ENCODE data around the gene CFI. TPM values are rescaled to one million over a fixed set of nuclear protein-coding genes. Genes with fewer than 3 reads are reported as not detected.
A peak's percentile ranks its signal among the peaks of the same experiment; 100 is the strongest.

Gene CFI
- total RNA-seq, 1 experiment from 2014 or later: not detected

- DNase-seq (ENCODE audit: extremely low read depth, low read depth): no peak
These were observed 66.0 kb downstream of the CFI start for GRCh38 chr4:109735566-109736365.

GRCh38 chr4:109733728-109734127 lies 68.1 kb downstream of the CFI start:
- no peak for DNase-seq (ENCODE audit: extremely low read depth, low read depth)

GRCh38 chr4:109730619-109731545 lies 70.9 kb downstream of the CFI start:
- no peak for DNase-seq (ENCODE audit: extremely low read depth, low read depth)

GRCh38 chr4:109729718-109730618 lies 71.8 kb downstream of the CFI start, which contains the start of gene PLA2G12A:
Gene PLA2G12A (minus strand): TSS chr4:109730070. CDS start chr4:109729809, 261 bp downstream.
- peak; percentile 31 for DNase-seq (ENCODE audit: extremely low read depth, low read depth)

GRCh38 chr4:109729117-109729717 lies 72.6 kb downstream of the CFI start:
- peak; percentile 9 for DNase-seq (ENCODE audit: extremely low read depth, low read depth)

- DNase-seq (ENCODE audit: extremely low read depth, low read depth): no peak
These were observed 73.4 kb downstream of the CFI start for GRCh38 chr4:109728385-109728784.

GRCh38 chr4:109723110-109723509 lies 78.7 kb downstream of the CFI start:
- no peak for DNase-seq (ENCODE audit: extremely low read depth, low read depth)

- DNase-seq (ENCODE audit: extremely low read depth, low read depth): no peak
These were observed 79.4 kb downstream of the CFI start for GRCh38 chr4:109722357-109722756.

GRCh38 chr4:109721033-109721432 lies 80.8 kb downstream of the CFI start:
- DNase-seq (ENCODE audit: extremely low read depth, low read depth): no peak

- DNase-seq (ENCODE audit: extremely low read depth, low read depth): no peak
These were observed 82.2 kb downstream of the CFI start for GRCh38 chr4:109719604-109720003.

GRCh38 chr4:109718759-109719158 lies 83.0 kb downstream of the CFI start:
- DNase-seq (ENCODE audit: extremely low read depth, low read depth): no peak

- no peak for DNase-seq (ENCODE audit: extremely low read depth, low read depth)
These were observed 88.3 kb downstream of the CFI start for GRCh38 chr4:109713500-109713899.

- DNase-seq (ENCODE audit: extremely low read depth, low read depth): no peak
These were observed 92.8 kb downstream of the CFI start for GRCh38 chr4:109708990-109709389.

GRCh38 chr4:109708435-109708834 lies 93.4 kb downstream of the CFI start:
- no peak for DNase-seq (ENCODE audit: extremely low read depth, low read depth)

- DNase-seq (ENCODE audit: extremely low read depth, low read depth): no peak
These were observed 98.0 kb downstream of the CFI start for GRCh38 chr4:109703664-109704361.

- DNase-seq (ENCODE audit: extremely low read depth, low read depth): peak; percentile 54
These were observed 98.7 kb downstream of the CFI start, which contains the start of gene CASP6 for GRCh38 chr4:109702950-109703663. Gene CASP6 (minus strand): TSS chr4:109703445. CDS start chr4:109703395, 50 bp downstream.

- DNase-seq (ENCODE audit: extremely low read depth, low read depth): no peak
These were observed 100.0 kb downstream of the CFI start for GRCh38 chr4:109701566-109702410.

Measured in NCI-H460 (cell line).